Kidney tubule cell (primary cell): ENCODE data around the gene SLC1A7.
"Not testable (repeated sequence)": the region's sequence is repeated elsewhere in the genome, so short reads cannot be mapped to it uniquely, and the experiment has no call there.

ENCODE experiments used
- DNase-seq: peaks from one replicate; pipeline ENCODE4 v3.0.0-alpha.2; 2018; ENCODE audit warnings: low spot score

The SLC1A7 gene

GRCh38 chr1:53142226-53142853 is at the start of gene SLC1A7:
TSS of gene SLC1A7 (minus strand) at chr1:53142638. CDS start at chr1:53142449, 189 bp downstream.
- DNase-seq, result no peak

DNA sequence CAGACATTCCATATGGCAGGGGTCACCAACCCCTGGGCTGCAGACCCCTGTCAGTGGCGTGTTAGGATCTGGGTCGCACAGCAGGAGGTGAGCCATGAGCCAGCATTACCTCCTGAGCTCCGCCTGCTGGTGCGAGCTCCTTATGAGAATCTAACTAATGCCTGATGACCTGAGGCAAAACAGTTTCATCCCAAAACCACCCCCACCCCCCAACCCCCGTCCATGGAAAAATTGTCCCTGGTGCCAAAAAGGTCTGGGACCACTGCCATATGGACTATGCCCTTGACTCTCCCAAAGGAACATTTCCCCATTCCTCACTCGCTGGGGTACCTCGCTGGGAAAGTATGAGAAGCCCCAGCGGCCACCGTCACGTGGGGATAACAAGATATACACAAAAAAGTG is 47.8 kb upstream of the SLC1A7 start:
- no peak for DNase-seq

DNA sequence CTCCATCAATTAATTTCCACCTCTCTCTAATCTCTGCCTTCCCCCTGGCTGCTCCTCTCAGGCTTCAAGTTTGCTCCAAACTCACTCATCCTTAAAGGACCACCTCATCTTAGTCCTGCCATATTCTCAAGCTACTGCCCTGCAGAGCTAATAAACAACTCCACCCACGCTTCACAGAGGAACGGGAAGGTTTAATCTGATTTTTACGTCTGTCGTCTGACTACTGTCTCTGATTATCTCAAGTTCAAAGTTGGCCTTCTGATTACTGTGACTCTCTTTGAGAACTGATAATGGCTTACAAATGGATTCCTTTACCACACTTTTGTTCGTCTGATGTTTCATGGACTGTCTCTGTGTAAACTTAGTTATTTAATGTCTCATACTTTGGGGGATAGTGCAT is 46.6 kb upstream of the SLC1A7 start:
- DNase-seq, result no peak

- DNase-seq, result no peak
These were observed 45.7 kb upstream of the SLC1A7 start for GRCh38 chr1:53188099-53188498.

GRCh38 chr1:53187401-53187800 is 45.0 kb upstream of the SLC1A7 start:
- DNase-seq, result no peak

GRCh38 chr1:53186533-53186932 is 44.1 kb upstream of the SLC1A7 start:
- no peak for DNase-seq

GRCh38 chr1:53185955-53186297 is 43.5 kb upstream of the SLC1A7 start:
- DNase-seq, result not testable (repeated sequence)

DNA sequence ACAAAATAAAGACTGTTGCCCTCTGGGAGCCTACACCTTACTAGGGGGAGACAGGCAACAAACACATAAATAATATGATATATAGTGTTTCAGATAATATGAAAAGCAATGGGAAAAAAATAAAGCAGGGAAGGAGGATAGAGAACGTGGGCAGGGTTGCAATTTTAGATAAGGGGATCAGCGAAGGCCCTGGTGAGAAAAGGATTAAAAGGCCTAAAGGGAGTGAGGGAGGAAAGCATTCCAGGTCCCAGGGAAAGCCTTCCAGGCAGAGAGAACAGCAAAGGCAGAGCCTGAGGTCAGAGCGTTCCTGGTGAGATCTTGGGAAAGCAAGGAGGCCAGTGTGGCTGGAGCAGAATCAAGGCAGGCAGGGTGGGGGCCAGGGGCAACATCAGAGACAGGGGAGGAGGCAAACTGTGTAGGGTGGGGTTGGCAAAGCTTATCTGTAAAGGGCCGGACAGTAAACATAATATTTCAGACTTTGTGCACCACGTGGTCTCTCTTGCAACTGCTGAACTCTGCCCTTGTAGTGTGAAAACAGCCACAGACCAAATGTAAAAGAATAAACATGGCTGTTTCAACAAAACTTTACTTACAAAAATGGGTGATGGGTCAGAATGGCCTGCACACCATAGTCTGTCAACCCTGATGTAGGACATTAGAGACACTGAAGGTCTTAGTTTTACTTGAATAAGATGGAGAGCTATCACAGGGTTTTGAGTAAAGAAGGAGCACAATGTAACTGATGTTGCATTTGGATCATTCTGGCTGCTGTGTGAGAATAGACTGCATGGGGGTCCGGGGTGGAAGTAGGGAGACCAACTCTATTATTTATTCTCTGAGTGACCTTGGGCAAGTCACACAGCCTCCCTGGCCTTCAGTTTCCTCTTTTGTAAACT is 40.9 kb upstream of the SLC1A7 start:
- DNase-seq, result no peak

- DNase-seq, result no peak
These were observed 40.3 kb upstream of the SLC1A7 start for GRCh38 chr1:53182716-53183094.

GRCh38 chr1:53182111-53182593 is 39.7 kb upstream of the SLC1A7 start:
- DNase-seq, result peak; percentile 79

GRCh38 chr1:53180951-53181350 is 38.5 kb upstream of the SLC1A7 start:
- DNase-seq, result no peak

- DNase-seq, result no peak
These were observed 37.8 kb upstream of the SLC1A7 start for GRCh38 chr1:53180226-53180625.

DNA sequence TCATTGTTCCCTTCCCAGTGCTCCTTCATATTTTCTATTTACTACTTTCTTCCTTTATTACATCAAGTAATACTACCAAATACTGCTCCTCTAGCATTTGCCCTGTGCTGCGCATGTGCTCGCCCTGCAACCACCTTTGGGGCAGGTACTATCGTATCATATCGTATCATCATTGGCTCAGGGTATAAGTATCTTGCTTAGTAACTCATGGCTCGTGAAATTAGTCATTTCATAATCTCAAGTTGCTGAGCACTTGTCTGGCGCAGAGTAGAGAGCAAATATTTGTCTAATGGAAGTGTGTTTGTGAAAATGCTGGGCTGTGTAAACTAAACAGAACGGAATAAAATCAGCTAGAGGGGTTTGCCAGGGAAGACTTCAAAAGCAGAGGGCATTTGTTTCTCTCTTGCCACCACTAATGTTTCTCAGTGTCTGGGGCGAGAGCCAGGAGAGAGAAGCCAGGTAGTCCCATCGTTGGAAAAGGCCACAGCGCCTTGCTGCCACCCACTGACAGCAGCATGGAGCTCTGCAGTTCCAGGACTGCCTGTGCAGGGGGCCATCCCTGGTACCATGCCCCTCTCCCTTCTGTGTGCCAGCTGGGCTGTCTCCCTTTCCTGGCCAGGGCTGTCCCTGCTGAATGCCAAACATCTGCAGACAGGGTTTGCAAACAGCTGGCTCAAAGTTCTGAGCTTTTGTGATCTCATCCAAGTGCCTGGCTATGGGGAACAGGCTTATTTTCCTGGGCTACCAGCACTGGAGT is 34.2 kb upstream of the SLC1A7 start:
- DNase-seq, result no peak

GRCh38 chr1:53174971-53175913 is 32.8 kb upstream of the SLC1A7 start:
- DNase-seq, result no peak

DNA sequence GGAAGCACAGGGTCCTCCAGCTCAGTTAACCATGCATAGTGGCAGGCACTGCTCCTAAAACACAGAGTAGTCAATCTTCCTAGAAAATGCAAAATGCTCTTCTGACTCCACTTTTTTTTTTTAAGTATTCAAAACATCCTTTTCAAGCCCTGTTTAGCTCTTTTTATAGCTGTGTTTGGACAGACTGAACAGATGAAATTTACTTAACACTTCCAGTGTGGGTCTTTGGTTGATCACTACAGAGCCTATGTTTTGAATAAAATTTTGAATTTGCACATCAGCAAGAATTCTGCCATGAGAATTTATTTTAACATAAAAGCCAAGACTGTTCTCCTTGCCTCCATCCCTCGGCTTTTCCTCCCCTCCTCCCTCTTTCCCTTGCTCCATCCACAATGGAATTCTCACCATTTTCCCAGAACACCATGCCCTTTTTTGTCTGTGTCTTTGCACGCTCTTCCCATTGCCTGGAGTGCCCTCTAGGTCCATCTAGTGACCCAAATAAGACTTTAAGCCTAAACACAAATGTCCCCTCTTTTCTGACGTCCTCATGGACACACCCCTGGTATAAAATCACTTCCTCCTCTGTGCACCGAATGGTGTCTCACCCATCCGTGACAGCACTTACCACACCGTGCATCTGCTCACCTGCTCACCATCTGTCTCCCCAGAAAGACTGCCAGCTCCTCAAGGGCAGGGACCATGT is 30.1 kb upstream of the SLC1A7 start:
- DNase-seq, result peak; percentile 74

DNA sequence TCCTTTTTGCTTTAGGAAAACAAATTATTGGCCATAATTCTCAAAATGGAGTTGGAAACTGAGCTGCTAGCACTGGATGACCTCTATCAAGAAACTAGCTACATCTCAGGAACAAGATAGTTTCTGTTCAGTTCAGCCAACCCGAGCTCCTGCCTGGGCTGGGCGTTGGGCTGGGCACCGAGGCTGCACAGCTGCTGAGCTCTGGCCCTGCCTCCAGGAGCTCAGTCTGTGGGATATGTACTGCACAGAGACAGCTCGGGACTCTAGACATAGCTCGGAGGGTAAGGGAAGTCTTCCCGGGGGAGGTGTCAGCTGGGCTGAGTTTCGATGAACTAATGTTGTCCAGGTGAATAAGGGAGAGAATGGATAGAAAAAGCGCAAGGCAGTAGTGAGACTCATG is 24.5 kb upstream of the SLC1A7 start:
- DNase-seq, result no peak

DNA sequence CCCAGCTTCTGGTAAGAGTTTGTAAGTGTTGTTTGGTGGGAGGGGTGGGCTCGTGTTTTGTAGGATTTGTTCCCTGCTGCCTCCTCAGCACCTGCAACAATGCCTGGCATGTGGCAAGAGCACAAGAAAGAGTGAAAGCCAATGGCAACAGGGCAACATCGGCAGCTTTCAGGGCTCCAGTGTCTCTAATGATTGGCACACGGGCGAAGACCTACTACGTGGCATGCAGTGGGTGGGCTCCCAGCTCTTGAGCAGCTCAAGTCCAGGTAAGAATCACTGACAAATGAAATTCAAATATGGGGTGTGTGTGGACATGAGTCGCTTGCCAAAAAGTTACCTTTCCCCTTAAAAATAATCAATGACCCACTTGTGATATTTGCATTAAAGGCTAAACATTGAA is 23.9 kb upstream of the SLC1A7 start:
- DNase-seq, result no peak

GRCh38 chr1:53165408-53165961 is 23.0 kb upstream of the SLC1A7 start:
- no peak for DNase-seq

DNA sequence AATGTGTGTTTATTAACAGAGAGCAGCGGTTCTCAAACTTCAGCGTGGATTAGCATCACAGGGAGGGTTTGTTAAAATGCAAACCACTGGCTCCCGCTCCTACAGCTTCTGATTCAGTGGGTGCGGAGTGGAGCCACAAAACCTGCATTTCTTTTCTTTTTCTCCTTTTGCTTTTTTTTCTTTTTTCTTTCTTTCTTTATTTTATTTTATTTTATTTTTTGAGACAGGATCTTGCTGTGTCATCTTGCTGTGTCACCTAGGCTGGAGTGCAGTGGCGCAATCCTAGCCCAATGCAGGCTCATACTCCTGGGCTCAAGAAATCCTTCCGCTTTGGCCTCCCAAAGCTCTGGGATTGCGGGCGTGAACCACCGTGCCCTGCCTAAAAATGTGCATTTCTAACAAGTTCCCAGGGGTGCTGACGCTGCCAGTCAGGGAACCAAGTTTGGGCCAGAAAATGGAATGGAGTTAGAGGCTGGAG is 20.9 kb upstream of the SLC1A7 start:
- DNase-seq, result no peak

DNA sequence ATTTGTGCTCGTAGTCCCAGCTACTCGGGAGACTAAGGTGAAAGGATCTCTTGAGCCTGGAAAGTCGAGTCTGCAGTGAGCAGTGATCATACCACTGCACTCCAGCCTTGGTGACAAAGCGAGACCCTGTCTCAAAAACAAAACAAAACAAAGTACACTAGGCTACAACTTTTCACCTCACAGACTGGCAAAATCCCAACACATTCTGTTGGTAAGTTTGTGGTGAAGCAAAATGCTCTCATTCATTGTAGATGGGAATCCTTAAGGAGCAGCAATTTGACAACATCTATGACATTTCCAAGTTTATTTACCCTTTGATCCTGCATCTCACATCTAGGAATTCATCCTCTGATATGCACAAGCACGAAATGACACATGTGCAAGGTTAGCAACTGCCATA is 20.2 kb upstream of the SLC1A7 start:
- DNase-seq, result no peak
